ENCODE data around the gene CNST.
"Not testable (repeated sequence)": the region's sequence is repeated elsewhere in the genome, so short reads cannot be mapped to it uniquely, and the experiment has no call there.

CNST gene

DNA sequence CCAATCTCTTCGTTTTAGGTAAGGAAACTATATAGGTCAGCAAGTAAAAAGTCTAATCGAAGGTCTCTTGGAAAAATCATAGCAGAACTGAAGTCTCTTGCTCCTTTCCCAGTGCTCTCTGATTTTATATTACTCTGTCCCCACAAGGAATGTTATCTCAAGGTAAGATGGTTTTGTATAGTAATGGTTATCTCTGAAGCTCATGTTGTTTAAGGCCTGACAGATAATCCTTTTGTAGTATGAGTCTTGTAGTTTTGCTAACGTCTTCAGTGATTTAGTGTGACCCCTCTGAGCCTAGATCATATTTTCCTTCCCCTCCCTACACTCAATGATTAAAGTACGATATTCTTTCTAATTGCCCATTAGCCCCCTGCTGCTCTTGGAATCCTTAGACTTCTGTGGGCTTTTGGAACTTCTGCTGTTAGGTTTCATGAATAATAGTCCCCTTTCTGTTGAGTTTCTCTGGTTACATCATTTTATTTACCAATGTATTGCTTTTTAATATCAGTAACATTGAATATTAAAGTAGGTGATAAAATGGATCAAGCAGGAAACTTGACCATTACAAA lies 52.1 kb downstream of the CNST start:
- DNase-seq (ENCODE audit: low read depth) = no peak

DNA sequence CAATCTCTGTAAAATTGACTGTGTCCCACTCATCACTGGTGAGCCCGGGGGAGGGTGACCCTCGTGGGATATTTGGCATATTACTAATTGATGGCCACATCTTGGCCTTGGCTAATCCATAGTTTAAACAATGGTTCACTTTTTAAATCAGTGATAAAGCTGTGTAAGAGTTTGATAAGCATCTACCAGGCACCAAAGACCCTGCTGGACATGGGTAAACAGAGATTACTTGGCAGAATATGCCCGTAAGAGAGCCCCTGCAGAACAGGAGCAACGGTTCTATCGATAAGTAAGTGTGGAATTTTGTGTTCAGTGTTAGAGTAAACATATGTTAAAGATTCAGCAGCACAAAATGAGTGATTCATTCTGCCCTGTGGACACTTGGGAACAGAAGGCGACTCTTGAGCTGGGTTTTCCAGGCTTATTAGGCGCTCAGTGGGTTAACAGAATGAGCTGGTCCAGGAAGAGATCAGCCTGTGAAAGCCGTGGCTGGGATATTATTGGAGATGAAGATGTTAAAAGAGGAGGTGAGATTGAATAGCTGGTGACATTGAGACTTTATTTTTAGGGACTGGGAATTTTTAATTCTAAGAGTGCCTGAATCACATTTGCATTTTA lies 55.9 kb downstream of the CNST start:
- DNase-seq (ENCODE audit: low read depth) = no peak

DNA sequence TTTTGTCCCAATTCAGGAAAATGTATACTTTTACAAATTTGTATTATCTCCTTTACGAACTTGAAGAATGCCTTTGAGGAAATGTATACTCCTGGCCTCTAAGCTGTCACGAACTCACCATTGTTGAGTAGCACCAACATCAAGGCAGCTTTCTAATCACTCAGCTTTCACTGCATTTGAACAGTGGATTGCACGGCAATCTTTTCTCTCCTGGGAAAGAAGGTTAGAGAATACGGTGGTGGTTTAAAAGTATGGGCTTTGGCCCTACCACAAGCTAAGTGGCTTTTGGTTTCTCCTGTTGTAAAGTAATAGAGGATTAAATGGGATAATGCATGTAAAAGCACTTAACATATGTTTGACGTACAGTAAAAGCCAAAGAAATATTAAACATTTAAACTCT lies 57.8 kb downstream of the CNST start:
- no peak for DNase-seq (ENCODE audit: low read depth)

DNA sequence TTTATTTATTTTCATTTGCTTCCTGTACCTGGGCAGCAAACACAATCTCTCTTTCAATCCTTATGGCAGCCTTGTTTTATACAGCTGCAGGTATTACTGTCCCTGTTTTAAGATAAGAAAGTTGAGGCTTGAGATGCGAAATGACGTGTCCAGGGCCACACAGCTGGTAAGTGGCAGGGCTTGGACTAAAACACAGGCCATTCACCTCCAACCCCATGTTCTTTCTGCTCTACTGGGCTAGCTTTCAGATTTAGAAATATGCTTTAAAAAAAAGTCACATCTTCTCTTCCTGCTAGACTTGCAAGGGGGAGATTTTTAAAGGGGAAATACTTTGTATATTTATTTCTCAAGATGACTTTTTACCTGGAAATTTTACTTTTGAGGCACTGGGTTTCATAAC lies 62.8 kb downstream of the CNST start:
- no peak for DNase-seq (ENCODE audit: low read depth)

DNA sequence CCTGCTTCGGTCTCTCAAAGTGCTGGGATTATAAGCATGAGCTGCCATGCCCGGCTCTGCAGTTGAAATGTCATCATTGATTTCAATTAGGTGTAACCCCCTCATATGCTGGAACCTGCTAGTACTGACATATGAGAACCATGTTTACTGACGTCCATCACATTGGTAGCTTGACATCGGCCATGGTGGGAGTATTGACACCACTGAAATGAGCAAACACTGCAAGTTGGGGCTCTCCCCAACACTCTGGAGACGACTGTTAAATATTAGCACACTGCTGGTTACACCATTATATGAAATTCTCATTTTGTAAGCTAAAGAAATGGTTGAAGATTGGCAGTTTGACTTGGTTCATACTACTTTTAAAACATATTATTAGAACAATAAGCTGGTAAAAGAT lies 63.7 kb downstream of the CNST start:
- no peak for DNase-seq (ENCODE audit: low read depth)

DNA sequence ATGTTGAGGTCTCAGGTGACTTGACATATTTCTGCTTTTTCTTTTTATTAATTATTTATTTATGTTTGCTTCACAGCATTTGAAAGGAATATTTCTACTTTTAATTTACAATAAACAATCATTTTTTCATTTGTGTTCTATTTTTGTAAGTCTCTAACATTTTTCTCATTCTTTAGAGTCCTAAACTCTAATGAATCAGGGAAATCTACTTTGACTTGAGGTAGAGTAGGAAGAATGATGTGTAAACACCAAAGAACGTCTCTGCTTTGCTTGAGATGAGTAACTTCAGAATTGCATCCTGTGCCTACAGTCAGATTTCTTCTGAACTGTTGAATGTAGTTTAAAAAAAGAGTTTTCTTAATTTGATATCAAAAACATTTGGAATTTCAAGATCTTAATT lies 65.2 kb downstream of the CNST start:
- no peak for DNase-seq (ENCODE audit: low read depth)

DNA sequence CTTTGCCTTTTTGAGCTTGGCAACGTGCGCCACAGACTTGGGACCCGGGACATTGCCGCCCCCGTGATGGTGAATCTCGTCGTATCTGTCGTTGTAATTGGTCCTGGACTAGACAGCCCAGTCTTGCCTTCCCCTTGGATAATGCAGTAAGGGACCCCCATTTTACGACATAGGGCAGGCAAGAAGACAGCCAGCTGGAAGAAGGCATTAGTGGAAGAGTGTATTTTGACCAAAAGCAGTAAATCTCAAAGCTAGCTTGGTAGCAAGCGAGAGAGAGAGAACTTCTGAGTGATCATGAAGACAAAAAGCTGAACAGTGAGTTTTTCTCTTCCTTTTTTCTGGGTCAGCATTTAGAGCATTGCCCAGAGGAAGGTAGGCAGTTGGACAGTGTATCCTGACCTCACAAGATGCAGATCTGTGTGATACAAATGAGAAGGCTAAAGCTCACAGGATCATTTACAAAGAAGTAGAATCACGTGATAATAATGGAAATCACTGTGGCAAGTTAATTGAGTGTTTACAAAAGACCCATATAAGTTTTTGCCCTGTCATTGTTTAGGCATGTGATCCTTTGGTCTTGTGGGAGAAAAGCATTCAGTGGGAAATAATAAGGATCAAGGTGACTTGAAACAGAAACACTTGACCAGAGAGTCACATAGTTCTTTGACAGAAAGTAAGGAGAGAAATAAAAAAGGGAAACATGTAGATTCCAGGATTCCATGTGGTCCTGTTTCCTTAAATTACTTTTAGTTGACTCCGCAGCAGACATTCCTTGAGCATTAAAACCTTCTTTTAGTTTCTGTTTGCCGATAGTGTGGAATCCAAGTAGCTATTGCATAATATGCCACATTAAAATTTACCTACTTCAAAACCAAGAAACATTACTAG lies 66.3 kb downstream of the CNST start:
- DNase-seq (ENCODE audit: low read depth) = no peak

DNA sequence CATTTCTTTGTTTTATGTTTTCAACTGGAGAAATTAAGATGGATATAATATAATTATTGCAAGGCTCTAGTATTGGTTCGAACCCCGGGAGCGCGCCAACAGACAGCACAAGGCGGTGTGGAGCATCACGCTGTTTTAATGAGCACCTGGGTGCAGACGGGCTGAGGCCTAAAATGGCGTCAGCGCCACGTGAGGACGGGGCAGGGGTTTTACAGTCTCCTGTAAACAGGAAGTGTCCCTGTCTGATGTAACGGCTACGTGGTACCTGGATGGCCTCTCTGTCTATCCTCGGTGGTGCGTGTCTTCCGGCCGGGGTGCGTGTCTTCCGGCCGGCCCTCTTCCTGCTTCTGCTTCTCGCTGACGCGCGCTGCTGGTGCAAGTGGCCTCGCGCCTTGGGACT lies 68.4 kb downstream of the CNST start:
- not testable (repeated sequence) for DNase-seq (ENCODE audit: low read depth)

DNA sequence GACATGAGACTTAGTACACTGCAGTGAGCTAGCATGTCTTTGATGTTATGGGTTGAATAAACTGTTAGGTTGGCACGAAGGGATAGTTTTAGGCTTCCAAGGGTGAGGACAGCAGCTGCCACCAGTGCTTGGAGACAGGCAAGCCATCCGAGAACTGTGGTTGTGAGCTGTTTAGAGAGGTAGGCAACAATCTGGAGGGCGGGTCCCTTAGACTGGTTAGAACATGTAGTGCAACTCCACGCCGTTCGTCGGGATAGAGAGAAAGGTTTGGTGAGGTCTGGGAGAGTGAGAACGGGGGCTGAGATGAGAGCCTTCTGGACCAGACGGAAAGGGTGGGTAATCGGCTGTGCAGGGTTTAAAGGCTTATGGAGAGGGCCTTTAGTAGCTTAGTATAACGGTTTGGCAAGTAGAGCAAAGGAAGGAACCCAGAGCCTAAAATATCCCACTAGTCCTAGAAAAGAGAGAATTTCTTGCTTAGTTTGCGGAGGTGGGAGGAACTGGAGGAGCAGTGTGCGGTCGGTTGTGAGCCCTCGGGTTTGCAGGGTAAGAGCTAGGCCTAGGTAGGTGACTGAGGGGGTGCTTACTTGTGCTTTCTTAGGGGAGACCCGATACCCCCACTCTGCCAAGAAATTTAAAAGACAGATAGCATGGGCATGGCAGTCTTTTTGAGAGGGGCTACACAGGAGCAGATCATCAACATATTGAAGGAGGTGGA lies 72.8 kb downstream of the CNST start:
- DNase-seq (ENCODE audit: low read depth) = no peak

DNA sequence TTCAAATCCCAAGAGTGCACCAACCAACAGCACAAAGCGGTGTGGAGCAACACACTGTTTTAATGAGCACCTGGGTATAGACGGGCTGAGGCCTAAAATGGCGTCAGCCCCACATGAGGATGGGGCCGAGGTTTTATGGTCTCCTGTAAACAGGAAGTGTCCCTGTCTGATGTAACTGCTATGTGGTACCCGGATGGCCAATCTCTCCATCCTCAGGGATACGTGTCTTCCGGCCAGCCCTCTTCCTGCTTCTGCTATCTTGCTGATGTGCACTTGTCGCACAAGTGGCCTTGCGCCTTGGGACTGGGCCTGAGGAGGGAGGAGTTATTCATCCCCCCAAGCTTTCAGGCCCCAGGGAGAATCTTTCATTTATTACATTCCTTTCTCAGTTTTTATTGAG lies 73.5 kb downstream of the CNST start:
- DNase-seq (ENCODE audit: low read depth) = no peak

DNA sequence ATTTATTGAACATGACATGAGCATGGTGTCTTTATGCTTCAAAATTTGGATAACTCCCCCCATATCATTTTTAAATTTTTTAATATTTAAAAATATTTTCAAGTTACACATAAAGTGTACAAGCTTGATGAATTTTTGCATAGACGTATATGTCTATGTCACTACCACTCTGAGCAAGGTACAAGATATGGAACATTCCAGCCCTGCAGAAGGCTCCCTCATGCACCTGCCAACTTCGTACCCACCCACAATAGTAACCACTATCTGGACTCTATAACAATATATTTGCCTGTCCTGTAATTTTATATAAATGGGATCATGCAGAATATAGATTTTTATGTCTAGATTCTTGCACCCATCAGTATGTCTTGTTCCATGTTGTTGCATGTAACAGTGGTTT lies 74.5 kb downstream of the CNST start:
- no peak for DNase-seq (ENCODE audit: low read depth)

DNA sequence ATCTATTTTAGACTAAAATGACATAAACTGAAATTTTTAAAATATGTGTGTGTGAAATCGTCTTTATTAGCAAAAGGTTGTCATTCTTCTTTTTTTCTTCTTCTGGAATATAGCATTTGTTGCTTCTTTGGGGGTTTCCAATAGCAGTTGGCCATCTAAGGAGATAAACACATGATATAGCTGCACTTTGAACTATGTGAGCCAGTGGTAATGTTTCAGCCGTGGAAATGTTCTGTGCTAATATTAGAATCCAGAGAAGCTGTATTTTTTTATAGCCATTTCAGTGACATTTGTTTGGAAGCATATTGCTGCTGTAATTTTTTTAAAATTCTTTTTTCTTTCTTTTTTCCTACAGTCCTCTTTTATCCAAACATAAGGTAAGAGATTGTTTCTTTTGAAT lies 75.1 kb downstream of the CNST start:
- no peak for DNase-seq (ENCODE audit: low read depth)

DNA sequence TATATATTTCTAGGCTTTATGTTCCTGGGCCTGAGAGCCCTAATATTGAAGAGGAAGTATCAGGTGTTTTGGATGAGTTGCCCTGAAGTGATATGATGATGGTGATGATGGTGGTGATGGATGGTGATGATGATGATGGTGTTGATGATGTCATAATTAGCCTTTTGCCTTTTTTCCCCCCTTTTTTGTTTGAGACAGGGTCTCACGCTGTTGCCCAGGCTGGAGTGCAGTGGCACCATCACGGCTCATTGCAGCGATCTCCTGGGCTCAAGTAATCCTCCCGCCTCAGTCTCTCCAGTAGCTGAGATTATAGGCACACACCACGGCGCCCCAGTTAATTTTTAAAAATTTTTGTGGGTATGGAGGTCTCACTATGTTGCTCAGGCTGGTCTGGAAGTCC lies 76.5 kb downstream of the CNST start:
- DNase-seq (ENCODE audit: low read depth) = no peak

DNA sequence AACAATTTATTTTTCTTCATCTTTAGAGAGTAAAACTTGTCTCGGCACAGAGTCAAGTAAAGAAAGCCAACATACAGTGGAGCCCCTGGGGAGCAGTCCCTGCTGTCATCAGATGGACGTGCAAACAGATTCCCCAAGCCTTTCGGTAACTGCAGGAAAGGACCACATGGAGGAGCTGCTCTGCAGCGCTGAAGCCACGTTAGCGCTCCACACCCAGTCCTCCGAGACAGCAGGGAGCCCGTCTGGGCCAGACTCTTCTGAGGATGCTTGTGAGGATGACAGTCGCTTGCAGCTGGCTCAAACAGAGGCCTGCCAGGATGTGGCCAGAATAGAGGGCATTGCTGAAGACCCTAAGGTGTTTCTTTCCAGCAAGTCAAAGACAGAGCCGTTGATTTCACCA lies 80.9 kb downstream of the CNST start:
- DNase-seq (ENCODE audit: low read depth) = no peak

DNA sequence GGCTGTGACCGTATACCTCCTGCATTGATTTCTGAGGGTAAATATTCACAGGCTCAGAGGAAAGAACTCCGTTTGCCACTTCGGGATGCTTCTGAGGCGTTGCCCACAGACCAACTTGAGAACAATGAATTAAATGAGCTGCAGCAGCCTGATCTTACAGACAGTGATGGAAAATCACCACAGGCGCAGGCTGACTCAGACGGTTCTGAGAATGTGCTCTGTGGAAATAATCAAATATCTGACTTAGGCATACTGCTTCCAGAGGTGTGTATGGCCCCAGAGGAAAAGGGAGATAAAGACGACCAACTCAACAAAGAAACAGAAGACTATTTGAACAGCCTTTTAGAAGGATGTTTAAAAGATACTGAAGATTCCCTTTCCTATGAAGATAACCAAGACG lies 81.3 kb downstream of the CNST start:
- DNase-seq (ENCODE audit: low read depth) = no peak

DNA sequence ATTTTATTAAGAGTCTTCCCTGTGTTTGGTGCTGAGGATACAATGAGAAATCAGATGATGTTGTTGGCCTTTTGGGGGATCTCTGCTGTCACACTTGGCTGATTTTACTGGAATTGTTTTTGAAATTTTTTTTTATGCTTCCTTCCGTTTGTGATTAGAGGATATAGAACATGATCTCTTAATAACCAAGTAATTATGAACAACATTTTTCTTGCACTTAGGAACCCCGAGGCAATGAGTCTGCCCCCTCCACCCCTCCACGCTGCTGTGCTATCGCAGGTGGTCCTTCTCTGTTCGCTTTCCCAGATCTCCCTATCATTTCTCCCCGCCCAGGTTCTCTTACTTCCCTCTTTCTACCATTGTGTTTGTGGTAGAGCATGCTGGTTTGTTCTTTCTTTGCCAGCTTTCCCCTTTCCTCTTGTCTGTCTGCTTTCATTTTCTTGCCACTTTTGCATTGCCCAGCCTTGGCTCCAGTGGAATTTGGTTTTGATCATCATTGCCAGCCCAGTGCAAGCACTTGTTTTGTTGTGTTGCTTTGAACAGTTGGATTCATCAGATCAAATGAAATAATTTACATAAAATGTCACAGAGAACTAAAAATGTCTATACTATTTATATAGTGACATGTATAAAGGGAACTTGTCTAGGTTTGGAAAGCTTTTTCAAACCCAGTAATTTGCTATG lies 84.9 kb downstream of the CNST start:
- DNase-seq (ENCODE audit: low read depth) = no peak

DNA sequence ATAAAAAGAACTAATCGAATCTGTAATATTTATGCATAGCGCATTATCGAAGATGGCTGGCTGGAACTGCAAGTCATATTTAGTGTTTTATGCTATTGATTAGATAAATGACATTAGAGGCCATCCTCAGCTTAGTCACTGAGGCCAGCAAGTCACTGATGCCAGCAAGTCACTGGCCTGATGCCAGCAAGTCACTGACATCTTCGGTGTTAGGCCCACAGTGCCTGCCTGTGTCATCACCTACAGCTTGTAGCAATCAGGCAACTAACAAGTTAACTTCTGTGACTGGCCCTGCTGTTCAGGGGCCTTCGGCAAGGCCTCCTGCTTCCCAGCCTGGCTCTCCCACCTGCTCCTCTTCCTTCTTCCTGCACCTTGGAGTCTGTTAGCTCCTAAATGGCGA lies 92.3 kb downstream of the CNST start:
- no peak for DNase-seq (ENCODE audit: low read depth)

DNA sequence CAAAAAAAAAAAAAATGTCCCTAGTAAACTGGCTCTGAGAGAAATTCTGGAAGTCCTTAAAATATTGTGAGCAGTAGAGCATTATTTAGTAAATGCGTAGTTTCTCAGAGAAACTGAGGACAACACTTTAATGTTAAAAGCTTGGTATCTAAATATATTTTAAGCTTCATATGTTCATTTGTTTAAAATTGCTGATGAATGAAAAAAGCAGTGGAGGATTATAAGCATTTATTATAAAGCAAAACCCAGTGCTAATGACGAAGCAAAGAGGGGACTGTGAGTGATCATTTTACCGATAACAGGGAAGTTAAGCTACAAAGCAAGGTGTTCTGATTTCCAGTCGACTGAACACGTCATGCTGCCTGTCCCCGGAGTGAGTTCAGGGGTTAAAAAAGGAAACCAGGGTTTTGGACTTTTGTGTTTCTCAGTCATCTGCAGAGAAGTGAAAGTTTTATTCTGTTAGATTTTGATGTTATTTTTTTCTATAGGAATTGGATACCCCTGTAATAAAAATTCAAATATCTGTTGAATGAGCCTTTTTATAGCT lies 93.4 kb downstream of the CNST start:
- DNase-seq (ENCODE audit: low read depth) = no peak

DNA sequence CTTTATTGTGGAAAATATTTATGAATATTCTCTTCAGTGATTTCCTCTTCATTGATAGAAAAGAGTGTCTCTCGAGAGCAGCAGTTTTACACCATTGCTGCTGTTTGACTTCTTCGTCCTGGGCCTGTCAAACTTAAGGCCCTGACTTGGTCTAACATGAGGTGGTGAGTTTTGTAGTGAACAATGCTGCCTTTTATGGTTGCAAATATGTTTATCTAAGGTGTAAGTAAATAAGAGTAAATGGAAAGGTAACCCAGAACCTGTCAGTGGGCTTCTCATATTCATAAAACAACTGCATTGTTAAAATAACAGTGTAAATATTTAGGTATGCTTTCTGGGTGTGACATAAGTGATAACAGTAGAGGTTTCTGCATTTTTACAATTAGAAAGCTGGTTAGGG lies 95.2 kb downstream of the CNST start:
- DNase-seq (ENCODE audit: low read depth) = no peak

DNA sequence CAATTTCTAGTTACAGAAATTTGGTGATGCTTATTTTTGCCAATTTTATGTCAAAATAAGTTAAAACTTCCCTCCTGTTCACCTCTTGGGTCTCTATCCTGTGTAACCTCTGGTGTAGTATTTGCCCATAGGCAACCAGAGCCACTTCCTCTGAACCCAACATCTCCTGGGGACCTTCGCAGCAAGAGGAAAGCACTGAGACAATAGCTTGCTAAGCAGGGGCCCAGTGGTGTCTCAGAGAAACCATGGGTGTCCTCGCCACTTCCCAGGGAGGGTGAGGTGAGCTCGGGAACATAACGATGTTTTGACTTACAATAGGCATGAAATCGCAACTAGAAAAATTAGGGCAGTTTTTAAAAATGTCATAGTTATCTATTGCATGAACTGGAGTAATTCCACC lies 101.5 kb downstream of the CNST start:
- DNase-seq (ENCODE audit: low read depth) = no peak

DNA sequence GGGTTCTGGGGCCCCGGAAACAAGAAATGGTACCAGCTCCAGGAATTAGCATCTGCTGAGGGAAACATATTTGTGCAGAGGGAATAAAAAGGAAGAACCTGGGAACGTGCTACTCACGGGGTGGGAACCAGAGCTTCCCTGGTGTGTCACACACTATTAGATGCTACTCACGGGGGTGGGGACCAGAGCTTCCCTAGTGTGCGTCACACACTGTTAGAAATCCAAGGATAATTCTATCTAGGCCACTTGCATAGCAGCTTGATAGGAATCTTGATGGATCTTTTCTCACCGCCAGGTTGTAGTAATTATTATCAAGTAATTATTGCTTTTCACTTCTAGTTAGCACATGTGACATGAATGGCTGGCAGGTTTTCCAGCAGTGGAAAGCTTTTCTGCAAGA lies 103.4 kb downstream of the CNST start:
- DNase-seq (ENCODE audit: low read depth) = no peak

DNA sequence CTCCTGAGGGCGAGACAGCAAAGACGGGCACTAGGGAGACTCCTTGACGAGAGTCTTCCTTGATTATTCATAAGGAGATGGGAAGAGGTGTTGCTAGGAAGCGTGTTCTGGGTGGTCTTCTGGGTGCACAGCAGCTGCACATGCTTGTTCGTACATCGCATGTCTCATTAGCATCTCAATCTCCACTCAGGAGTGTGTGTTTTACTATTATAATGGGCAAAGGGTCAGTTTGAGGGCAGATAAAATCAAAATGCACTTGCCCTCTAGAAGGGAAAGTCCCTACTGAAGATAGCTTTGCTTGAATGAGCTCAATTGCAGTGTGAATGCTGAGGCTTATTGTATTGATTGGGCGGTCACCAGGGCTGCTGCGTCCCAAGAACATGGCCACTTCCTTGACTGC lies 107.8 kb downstream of the CNST start:
- DNase-seq (ENCODE audit: low read depth) = no peak
